ENCODE data around the gene MX2.
"Not testable (repeated sequence)": the region's sequence is repeated elsewhere in the genome, so short reads cannot be mapped to it uniquely, and the experiment has no call there.

The MX2 gene

GRCh38 chr21:41361786-41362604 lies at the start of gene MX2:
TSS of gene MX2 (plus strand) at chr21:41362027. CDS start at chr21:41376907, 14,880 bp downstream.
- DNase-seq (ENCODE audit: low read depth), result peak; percentile 13

GRCh38 chr21:41313285-41314164 lies 48.3 kb upstream of the MX2 start:
- not testable (repeated sequence) for DNase-seq (ENCODE audit: low read depth)

- no peak for DNase-seq (ENCODE audit: low read depth)
These were observed 46.1 kb upstream of the MX2 start for GRCh38 chr21:41315726-41316125.

GRCh38 chr21:41316200-41317062 lies 45.4 kb upstream of the MX2 start, which contains the start of gene FAM3B:
TSS of gene FAM3B (plus strand) at chr21:41316801. CDS start at chr21:41316880, 79 bp downstream.
- DNase-seq (ENCODE audit: low read depth), result no peak

GRCh38 chr21:41317063-41317392 lies 44.8 kb upstream of the MX2 start:
- no peak for DNase-seq (ENCODE audit: low read depth)

GRCh38 chr21:41317458-41317857 lies 44.4 kb upstream of the MX2 start:
- DNase-seq (ENCODE audit: low read depth), result no peak

GRCh38 chr21:41318218-41318617 lies 43.6 kb upstream of the MX2 start:
- DNase-seq (ENCODE audit: low read depth), result no peak

- DNase-seq (ENCODE audit: low read depth), result no peak
These were observed 42.6 kb upstream of the MX2 start for GRCh38 chr21:41319273-41319672.

GRCh38 chr21:41321211-41321907 lies 40.5 kb upstream of the MX2 start:
- no peak for DNase-seq (ENCODE audit: low read depth)

GRCh38 chr21:41321908-41322495 lies 39.8 kb upstream of the MX2 start:
- DNase-seq (ENCODE audit: low read depth), result no peak

- no peak for DNase-seq (ENCODE audit: low read depth)
These were observed 39.1 kb upstream of the MX2 start for GRCh38 chr21:41322496-41323382.

- DNase-seq (ENCODE audit: low read depth), result no peak
These were observed 36.5 kb upstream of the MX2 start for GRCh38 chr21:41325138-41325912.

- DNase-seq (ENCODE audit: low read depth), result no peak
These were observed 35.3 kb upstream of the MX2 start for GRCh38 chr21:41326414-41327080.

- DNase-seq (ENCODE audit: low read depth), result no peak
These were observed 34.1 kb upstream of the MX2 start for GRCh38 chr21:41327753-41328152.

- no peak for DNase-seq (ENCODE audit: low read depth)
These were observed 32.9 kb upstream of the MX2 start for GRCh38 chr21:41328660-41329607.

GRCh38 chr21:41333752-41334151 lies 28.1 kb upstream of the MX2 start:
- DNase-seq (ENCODE audit: low read depth), result no peak

- no peak for DNase-seq (ENCODE audit: low read depth)
These were observed 24.3 kb upstream of the MX2 start for GRCh38 chr21:41337515-41337914.

GRCh38 chr21:41338455-41338854 lies 23.4 kb upstream of the MX2 start:
- DNase-seq (ENCODE audit: low read depth), result no peak

Data from fibroblast of the conjunctiva (primary cell).